DMS53 treated with DMSO at 0.1 percent for 48 hours (cell line): ENCODE data around the gene CCDC9B.

Source experiments
- DNase-seq: peaks from one replicate; lab custom pipeline; 2025; ENCODE audit not compliant: unreplicated experiment; lab: John Stamatoyannopoulos, UW

CCDC9B gene

GRCh38 chr15:40293905-40294895, 46.5 kb downstream of the CCDC9B start:
- DNase-seq = no peak

GRCh38 chr15:40293006-40293405, 47.7 kb downstream of the CCDC9B start:
- no peak for DNase-seq

GRCh38 chr15:40292246-40292645, 48.5 kb downstream of the CCDC9B start:
- no peak for DNase-seq

- peak; percentile 17 for DNase-seq
These were observed 49.7 kb downstream of the CCDC9B start for GRCh38 chr15:40290918-40291574.

- DNase-seq = no peak
These were observed 50.2 kb downstream of the CCDC9B start for GRCh38 chr15:40290545-40290917.

- peak; percentile 6 for DNase-seq
These were observed 51.5 kb downstream of the CCDC9B start for GRCh38 chr15:40289140-40289775.

GRCh38 chr15:40287968-40288367, 52.8 kb downstream of the CCDC9B start:
- DNase-seq = no peak

- DNase-seq = no peak
These were observed 53.2 kb downstream of the CCDC9B start for GRCh38 chr15:40287505-40287904.

- DNase-seq = no peak
These were observed 53.9 kb downstream of the CCDC9B start for GRCh38 chr15:40286794-40287193.

- no peak for DNase-seq
These were observed 54.6 kb downstream of the CCDC9B start for GRCh38 chr15:40286061-40286532.

- no peak for DNase-seq
These were observed 55.2 kb downstream of the CCDC9B start for GRCh38 chr15:40285554-40286011.

GRCh38 chr15:40285151-40285550, 55.6 kb downstream of the CCDC9B start:
- DNase-seq = no peak

GRCh38 chr15:40283615-40284300, 57.0 kb downstream of the CCDC9B start:
- no peak for DNase-seq

GRCh38 chr15:40282869-40283614, 57.7 kb downstream of the CCDC9B start, which contains the start of gene ANKRD63:
Gene ANKRD63, minus strand, starts transcription at chr15:40283064. Its CDS starts 478 bp downstream, at chr15:40282586.
- no peak for DNase-seq

- DNase-seq = peak; percentile 26
These were observed 58.4 kb downstream of the CCDC9B start for GRCh38 chr15:40282147-40282868.

- no peak for DNase-seq
These were observed 59.0 kb downstream of the CCDC9B start for GRCh38 chr15:40281801-40282146.
